Thyroid gland (tissue), 4 donors: ENCODE measurements around the gene TBC1D22A. TPM values are rescaled to one million over a fixed set of nuclear protein-coding genes. Genes with fewer than 3 reads are reported as not detected.

Experiments
- DNase-seq, 2 donors: peaks; one replicate each; pipeline ENCODE4 v3.0.0-alpha.2; 2019
- H3K27ac ChIP-seq, 3 donors: fragments of 200-600 bp; sonication (generic); 1 replicate in 2 of 3; 2 replicates in 1 of 3; pipeline ENCODE4 v1.5.1; 2016 to 2019; ENCODE audit warnings: mild to moderate bottlenecking in 1 of 3, moderate library complexity in 1 of 3
- H3K27me3 ChIP-seq: fragments of 200-600 bp; sonication (generic); one replicate; pipeline ENCODE4 v1.5.1; 2019
- H3K36me3 ChIP-seq, 2 donors: fragments of 200-600 bp; sonication (generic); one replicate each; pipeline ENCODE4 v1.5.1; 2016 to 2019
- H3K4me1 ChIP-seq, 2 donors: fragments of 200-600 bp; sonication (generic); one replicate each; pipeline ENCODE4 v1.5.1; 2017 to 2019
- H3K4me3 ChIP-seq, 3 donors: fragments of 200-600 bp; sonication (generic); replicated peaks in 1 of 3; 1 replicate in 2 of 3; 2 replicates in 1 of 3; pipeline ENCODE4 v1.5.1; 2016; ENCODE audit warnings: mild to moderate bottlenecking in 1 of 3
- H3K9me3 ChIP-seq: fragments of 200-600 bp; sonication (generic); one replicate; pipeline ENCODE4 v1.5.1; 2017
- POLR2A ChIP-seq, 2 donors: fragments of 450-650 bp; IDR thresholded peaks; one replicate each; pipeline ENCODE4 v1.6.1; 2017; ENCODE audit warnings: antibody characterized with exemption in 2 of 2, mild to moderate bottlenecking in 2 of 2, moderate library complexity in 1 of 2
- WGBS, 2 donors: methylation state at CpG; one replicate each; pipeline ENCODE4 v1.1.5; 2017; 5-methylcytosine and 5-hydroxymethylcytosine counted together
- intact Hi-C: fragments of 100-400 bp; cut with DNase I; formaldehyde crosslinking; loops from one replicate; pipeline ENCODE4 v1.15.1; 2023
- total RNA-seq, 4 donors: library from RNA; depleted of rRNA; stranded (reverse); fragments of >200 nt; gene quantifications; one replicate each; pipeline ENCODE4 v1.2.3, GENCODE V29; 2016
- TF ChIP-seq, protein P1 (sequence below), 6 experiments: fragments of 200-600 bp in 3 of 6; fragments of 450-650 bp in 3 of 6; sonication (generic) in 3 of 6; IDR thresholded peaks; one replicate each; pipeline ENCODE4 v1.5.1; 2016 to 2019; ENCODE audit warnings: antibody characterized with exemption in 6 of 6, mild to moderate bottlenecking in 2 of 6, inconsistent platforms in 1 of 6, moderate library complexity in 1 of 6

TBC1D22A gene
- total RNA-seq, 4 donors from 2014 or later, result 26.7 to 34.6 (median 33.2) TPM

DNA sequence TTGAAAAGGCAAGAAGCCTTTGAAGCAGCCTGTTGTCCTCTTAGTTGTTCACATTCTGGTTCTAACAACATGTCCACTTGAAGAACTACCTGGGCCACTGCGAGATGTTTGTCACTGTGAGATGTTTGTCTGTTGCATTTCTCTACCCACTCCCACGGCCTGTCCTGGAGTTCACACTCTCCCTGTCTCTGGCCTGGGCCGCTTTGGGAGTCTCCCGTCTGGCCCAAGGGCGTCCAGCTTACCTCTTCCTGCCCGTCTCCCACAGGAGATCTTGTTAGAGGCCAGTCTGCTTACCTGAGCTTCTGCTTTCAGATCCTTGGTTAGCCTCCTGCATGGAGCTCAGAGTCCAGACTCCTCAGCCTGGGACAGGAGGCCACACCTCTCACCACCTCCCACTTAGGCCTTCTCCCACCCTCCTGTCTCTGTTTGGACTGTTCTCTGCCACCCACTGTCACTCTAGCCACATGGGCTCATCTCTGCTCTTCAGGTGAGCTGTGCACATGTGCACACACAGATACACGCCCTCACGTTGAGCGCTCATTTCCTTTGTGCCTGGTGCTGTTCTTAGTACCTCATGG, 66.0 kb downstream of the TBC1D22A start:
- TF ChIP-seq, protein P1, sequence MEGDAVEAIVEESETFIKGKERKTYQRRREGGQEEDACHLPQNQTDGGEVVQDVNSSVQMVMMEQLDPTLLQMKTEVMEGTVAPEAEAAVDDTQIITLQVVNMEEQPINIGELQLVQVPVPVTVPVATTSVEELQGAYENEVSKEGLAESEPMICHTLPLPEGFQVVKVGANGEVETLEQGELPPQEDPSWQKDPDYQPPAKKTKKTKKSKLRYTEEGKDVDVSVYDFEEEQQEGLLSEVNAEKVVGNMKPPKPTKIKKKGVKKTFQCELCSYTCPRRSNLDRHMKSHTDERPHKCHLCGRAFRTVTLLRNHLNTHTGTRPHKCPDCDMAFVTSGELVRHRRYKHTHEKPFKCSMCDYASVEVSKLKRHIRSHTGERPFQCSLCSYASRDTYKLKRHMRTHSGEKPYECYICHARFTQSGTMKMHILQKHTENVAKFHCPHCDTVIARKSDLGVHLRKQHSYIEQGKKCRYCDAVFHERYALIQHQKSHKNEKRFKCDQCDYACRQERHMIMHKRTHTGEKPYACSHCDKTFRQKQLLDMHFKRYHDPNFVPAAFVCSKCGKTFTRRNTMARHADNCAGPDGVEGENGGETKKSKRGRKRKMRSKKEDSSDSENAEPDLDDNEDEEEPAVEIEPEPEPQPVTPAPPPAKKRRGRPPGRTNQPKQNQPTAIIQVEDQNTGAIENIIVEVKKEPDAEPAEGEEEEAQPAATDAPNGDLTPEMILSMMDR (IDR thresholded peaks at IDR 0.05), result no peak
- TF ChIP-seq POLR2A (IDR thresholded peaks at IDR 0.05), result no peak
- no peak for DNase-seq
- no peak overlapping the region for H3K27ac ChIP-seq
- H3K4me3 ChIP-seq, result no peak overlapping the region
- intact Hi-C loops, result no loop called here
- no peaks in the 10 kb centered on the region for H3K9me3 ChIP-seq
- WGBS, 2 donors, result 96 to 97% methylated on average over 9 of the region's 9 CpGs
- peaks cover 0 to 12% of the 10 kb centered on the region in 2 donors for H3K4me1 ChIP-seq
- H3K27me3 ChIP-seq, result no peaks in the 10 kb centered on the region
- H3K36me3 ChIP-seq, result no peaks in the 10 kb centered on the region

DNA sequence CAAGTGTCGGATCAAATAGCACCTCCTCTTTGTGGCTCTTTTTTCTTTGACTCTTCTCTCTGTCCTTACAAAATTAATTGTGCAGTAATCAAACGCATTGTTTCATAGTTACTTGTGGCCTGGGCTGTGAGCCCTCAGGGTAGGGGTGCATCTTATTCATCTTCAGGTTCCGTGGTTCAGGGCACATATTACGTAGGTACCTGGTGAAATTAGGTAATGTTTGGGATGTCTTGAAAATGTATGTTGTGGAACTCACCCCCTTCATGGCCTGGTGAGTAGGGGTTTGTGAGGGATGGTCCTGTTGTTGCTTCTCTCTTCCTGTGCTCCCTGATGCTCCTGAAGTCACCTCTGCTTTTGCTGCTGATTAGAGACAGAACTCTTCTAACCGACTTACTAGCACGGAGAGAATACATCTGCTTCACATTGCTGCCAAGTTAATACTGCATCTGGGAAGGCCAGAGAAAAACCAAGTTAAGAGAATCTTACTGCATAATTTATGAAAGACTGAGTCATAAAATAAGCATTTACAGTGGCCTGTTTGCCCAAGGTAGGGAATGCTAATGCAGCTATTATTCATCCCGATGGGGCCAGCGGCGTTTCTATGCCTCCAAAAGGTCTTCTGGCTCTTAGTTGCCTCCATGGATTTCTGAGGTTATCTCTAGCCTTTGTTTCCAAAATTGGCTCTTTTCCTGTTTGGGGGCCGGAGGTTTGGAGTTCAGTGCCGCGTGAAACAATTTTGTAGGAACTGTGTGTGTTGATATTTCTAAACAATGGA, 66.9 kb downstream of the TBC1D22A start:
- no peaks in the 10 kb centered on the region for H3K27me3 ChIP-seq
- no peaks in the 10 kb centered on the region for H3K9me3 ChIP-seq
- TF ChIP-seq, protein P1 (IDR thresholded peaks at IDR 0.05), result no peak
- TF ChIP-seq POLR2A (IDR thresholded peaks at IDR 0.05), result no peak
- no peak for DNase-seq
- no peak overlapping the region for H3K27ac ChIP-seq
- H3K4me1 ChIP-seq, result peaks cover 0 to 16% of the 10 kb centered on the region in 2 donors
- H3K4me3 ChIP-seq, result no peak overlapping the region
- no peaks in the 10 kb centered on the region for H3K36me3 ChIP-seq
- 79 to 80% methylated on average over 12 of the region's 12 CpGs for WGBS, 2 donors
- intact Hi-C loops, result no loop called here

DNA sequence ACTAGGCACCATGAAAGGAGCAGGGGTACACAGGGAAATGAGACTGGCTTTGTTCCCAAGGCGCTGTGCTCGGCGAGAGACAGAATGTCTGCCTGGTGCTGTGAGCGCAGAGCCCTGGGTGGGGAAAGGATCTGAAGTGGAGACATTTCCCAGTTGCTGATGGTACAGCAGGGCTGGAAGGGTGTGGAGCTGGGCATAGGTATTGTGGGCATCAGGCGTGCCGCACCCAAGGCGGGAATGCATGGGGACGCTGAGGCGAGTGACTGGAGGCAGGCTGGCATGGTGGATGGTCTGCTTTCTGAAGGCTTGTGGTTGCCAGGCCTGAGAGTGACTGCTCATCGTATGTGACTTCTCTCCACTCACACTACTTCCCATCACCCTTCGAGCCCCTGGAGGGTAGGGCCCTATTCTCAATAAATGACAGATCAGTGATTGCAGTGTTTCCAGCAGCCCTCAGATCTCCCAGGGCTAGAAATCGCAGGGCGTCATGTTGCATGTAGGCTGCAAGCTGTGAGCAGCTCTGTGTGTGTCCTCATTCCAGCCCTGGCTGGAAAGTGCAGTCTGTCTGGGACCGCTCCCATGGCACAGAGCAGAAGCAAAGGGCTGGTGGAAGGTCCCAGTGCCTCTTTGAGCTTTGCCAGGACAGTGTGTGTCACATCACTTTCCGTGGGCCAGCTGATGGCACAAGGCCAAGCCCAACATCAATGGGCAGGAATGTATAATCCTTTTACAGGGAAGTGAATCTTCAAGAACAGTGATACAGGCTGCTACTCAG, 67.7 kb downstream of the TBC1D22A start:
- Histone ChIP-seq H3K9me3 (no peaks in the 10 kb centered on the region), H3K27me3 (no peaks in the 10 kb centered on the region), H3K27ac (no peak overlapping the region), H3K4me1 (peaks cover 0 to 20% of the 10 kb centered on the region in 2 donors), H3K36me3 (no peaks in the 10 kb centered on the region), H3K4me3 (no peak overlapping the region)
- WGBS, 2 donors, result 82 to 83% methylated on average over 15 of the region's 15 CpGs
- intact Hi-C loops, result no loop called here
- peak; percentile 8 to 20 for DNase-seq
- TF ChIP-seq, protein P1 (IDR thresholded peaks at IDR 0.05), result no peak
- no peak for TF ChIP-seq POLR2A (IDR thresholded peaks at IDR 0.05)

DNA sequence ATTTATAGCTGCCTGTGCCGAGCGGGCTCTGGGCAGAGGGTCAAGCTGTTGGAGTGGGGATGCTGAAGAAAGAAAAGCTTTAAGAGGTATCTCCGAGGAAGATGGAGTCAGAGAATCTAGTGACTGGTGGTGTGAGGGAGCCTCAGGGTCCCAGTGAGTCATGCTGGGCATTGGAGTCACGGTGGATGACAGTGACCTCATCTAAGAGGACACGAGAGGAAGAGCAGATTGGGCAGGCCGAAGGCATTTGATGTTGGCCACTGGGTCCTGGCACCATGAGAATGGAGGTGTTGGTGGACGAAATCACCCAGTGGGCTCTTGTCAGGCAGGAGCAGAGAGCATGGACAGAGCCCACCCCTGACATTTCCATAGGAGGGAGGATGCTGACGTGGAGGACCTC, 68.4 kb downstream of the TBC1D22A start:
- H3K4me3 ChIP-seq, result no peak overlapping the region
- H3K36me3 ChIP-seq, result no peaks in the 10 kb centered on the region
- WGBS, 2 donors, result 88 to 91% methylated on average over 8 of the region's 8 CpGs
- H3K27ac ChIP-seq, result no peak overlapping the region
- no peaks in the 10 kb centered on the region for H3K9me3 ChIP-seq
- peaks cover 0 to 20% of the 10 kb centered on the region in 2 donors for H3K4me1 ChIP-seq
- TF ChIP-seq, protein P1 (IDR thresholded peaks at IDR 0.05), result no peak
- TF ChIP-seq POLR2A (IDR thresholded peaks at IDR 0.05), result no peak
- DNase-seq, result no peak
- intact Hi-C loops, result no loop called here
- H3K27me3 ChIP-seq, result no peaks in the 10 kb centered on the region
